Ovary (tissue), 3 donors: ENCODE results near the gene FARP1.

Experiments
- CTCF ChIP-seq, 3 donors: fragments of 450-650 bp in 2 of 3; fragments of 200-600 bp in 1 of 3; IDR thresholded peaks; one replicate each; pipeline versions ENCODE4 v1.5.1 to v1.8.0; 2016 to 2022; ENCODE audit warnings: antibody characterized with exemption in 3 of 3, mild to moderate bottlenecking in 1 of 3
- POLR2A ChIP-seq: fragments of 450-650 bp; IDR thresholded peaks from one replicate; pipeline ENCODE4 v1.6.1; 2017; ENCODE audit warnings: antibody characterized with exemption, mild to moderate bottlenecking, moderate library complexity
- donor health status: DM: no; HTN: no; CAD: no.

- TF ChIP-seq CTCF (IDR thresholded peaks at IDR 0.05) (no peak), POLR2A (no peak)
These were observed 39.7 kb downstream of the FARP1 start for GRCh38 chr13:98182589-98182988.
